Endometrial microvascular endothelial cells (primary cell): ENCODE data around the gene NEUROG1. TPM values are rescaled to one million over a fixed set of nuclear protein-coding genes. Genes with fewer than 3 reads are reported as not detected.

ENCODE experiments used
- in situ Hi-C: cut with HindIII; loops from 2 replicates; pipeline ENCODE4 v1.10.0; 2017; ENCODE audit warnings: low sequenced_read_pairs, low pct_unique_long_range_greater_than_20kb; ENCODE audit errors: inconsistent ontology term
- total RNA-seq: library from RNA; depleted of rRNA; stranded (reverse); fragments of >200 nt; gene quantifications from one replicate; pipeline ENCODE4 v1.2.3, GENCODE V29; 2015; ENCODE audit errors: inconsistent ontology term

NEUROG1 gene
- total RNA-seq, 1 donor from 2014 or later, result not detected

GRCh38 chr5:135566422-135567400 lies 30.9 kb upstream of the NEUROG1 start:
- in situ Hi-C loops, result loop anchor here (25.0 kb wide), 2 partner anchors 104 to 271 kb away; partner anchors contain the start of genes SLC25A48 and TIFAB

GRCh38 chr5:135565725-135566421 lies 30.1 kb upstream of the NEUROG1 start:
- in situ Hi-C loops, result loop anchor here (25.0 kb wide), 2 partner anchors 104 to 271 kb away; partner anchors contain the start of genes SLC25A48 and TIFAB

GRCh38 chr5:135565266-135565665 lies 29.5 kb upstream of the NEUROG1 start:
- in situ Hi-C loops, result loop anchor here (25.0 kb wide), 2 partner anchors 103 to 272 kb away; partner anchors contain the start of genes SLC25A48 and TIFAB

- in situ Hi-C loops, result loop anchor here (25.0 kb wide), 2 partner anchors 102 to 273 kb away; partner anchors contain the start of genes SLC25A48 and TIFAB
Measured at GRCh38 chr5:135564331-135564730, 28.6 kb upstream of the NEUROG1 start.

GRCh38 chr5:135561266-135561665 lies 25.5 kb upstream of the NEUROG1 start:
- in situ Hi-C loops, result loop anchor here (25.0 kb wide), 2 partner anchors 99 to 276 kb away; partner anchors contain the start of genes SLC25A48 and TIFAB

GRCh38 chr5:135560858-135561257 lies 25.1 kb upstream of the NEUROG1 start:
- in situ Hi-C loops, result loop anchor here (25.0 kb wide), 2 partner anchors 99 to 276 kb away; partner anchors contain the start of genes SLC25A48 and TIFAB

- in situ Hi-C loops, result loop anchor here (25.0 kb wide), 2 partner anchors 97 to 278 kb away; partner anchors contain the start of genes SLC25A48 and TIFAB
Measured at GRCh38 chr5:135559354-135559753, 23.6 kb upstream of the NEUROG1 start.

GRCh38 chr5:135557076-135557838 lies 21.5 kb upstream of the NEUROG1 start:
- in situ Hi-C loops, result loop anchor here (25.0 kb wide), 2 partner anchors 95 to 280 kb away; partner anchors contain the start of genes SLC25A48 and TIFAB

- in situ Hi-C loops, result loop anchor here (25.0 kb wide), 2 partner anchors 94 to 281 kb away; partner anchors contain the start of genes SLC25A48 and TIFAB
Measured at GRCh38 chr5:135556620-135557019, 20.9 kb upstream of the NEUROG1 start.

GRCh38 chr5:135555530-135555929 lies 19.8 kb upstream of the NEUROG1 start:
- in situ Hi-C loops, result loop anchor here (25.0 kb wide), 2 partner anchors 93 to 282 kb away; partner anchors contain the start of genes SLC25A48 and TIFAB

- in situ Hi-C loops, result loop anchor here (25.0 kb wide), 2 partner anchors 92 to 283 kb away; partner anchors contain the start of genes SLC25A48 and TIFAB
Measured at GRCh38 chr5:135553688-135554462, 18.1 kb upstream of the NEUROG1 start.

- in situ Hi-C loops, result loop anchor here (25.0 kb wide), 2 partner anchors 90 to 285 kb away; partner anchors contain the start of genes SLC25A48 and TIFAB
Measured at GRCh38 chr5:135551593-135552447, 16.1 kb upstream of the NEUROG1 start.

- in situ Hi-C loops, result no loop called here
Measured at GRCh38 chr5:135549413-135549812, 13.6 kb upstream of the NEUROG1 start.

GRCh38 chr5:135547590-135548254 lies 12.0 kb upstream of the NEUROG1 start:
- in situ Hi-C loops, result no loop called here

GRCh38 chr5:135546912-135547311 lies 11.1 kb upstream of the NEUROG1 start:
- in situ Hi-C loops, result no loop called here

GRCh38 chr5:135546101-135546500 lies 10.3 kb upstream of the NEUROG1 start:
- in situ Hi-C loops, result no loop called here
